Activated T-helper 2 cell treated with anti-CD3 and anti-CD28 coated beads, Interferon-gamma antibody, Interleukin-2, Interleukin-4, amounts not matched to agents 10 μg/mL and 5 μg/mL and 100 μg/mL, durations not matched to agents 14 hours and 24 hours and 36 hours (primary cell): Measurements from ENCODE around the gene MORN1. TPM values are rescaled to one million over a fixed set of nuclear protein-coding genes. Genes with fewer than 3 reads are reported as not detected.
"Not testable (repeated sequence)": the region's sequence is repeated elsewhere in the genome, so short reads cannot be mapped to it uniquely, and the experiment has no call there.

Source experiments
- DNase-seq: peaks from one replicate; pipeline ENCODE4 v3.0.0; 2021; ENCODE audit warnings: low spot score
- H3K27ac Mint-ChIP-seq: one replicate; pipeline ENCODE4 v1.8.0; 2021; ENCODE audit warnings: mixed read lengths
- H3K27me3 Mint-ChIP-seq: one replicate; pipeline ENCODE4 v1.8.0; 2021; ENCODE audit warnings: low read depth, mixed read lengths
- H3K36me3 Mint-ChIP-seq: one replicate; pipeline ENCODE4 v1.8.0; 2021; ENCODE audit warnings: low read depth, mixed read lengths
- H3K4me1 Mint-ChIP-seq: one replicate; pipeline ENCODE4 v1.8.0; 2021; ENCODE audit warnings: low read depth, mixed read lengths
- H3K4me3 Mint-ChIP-seq: one replicate; pipeline ENCODE4 v1.8.0; 2021; ENCODE audit warnings: low read depth, mild to moderate bottlenecking, moderate library complexity, mixed read lengths
- H3K9me3 Mint-ChIP-seq: one replicate; pipeline ENCODE4 v1.8.0; 2021; ENCODE audit warnings: mixed read lengths
- intact Hi-C: fragments of 100-400 bp; cut with micrococcal nuclease; formaldehyde crosslinking; loops from one replicate; pipeline ENCODE4 v1.15.1; 2023
- total RNA-seq: library from RNA; stranded (reverse); gene quantifications from 2 replicates; pipeline ENCODE4 v1.2.3, GENCODE V29; 2022

Gene MORN1
- total RNA-seq, 1 donor from 2014 or later: 7.5 TPM

DNA sequence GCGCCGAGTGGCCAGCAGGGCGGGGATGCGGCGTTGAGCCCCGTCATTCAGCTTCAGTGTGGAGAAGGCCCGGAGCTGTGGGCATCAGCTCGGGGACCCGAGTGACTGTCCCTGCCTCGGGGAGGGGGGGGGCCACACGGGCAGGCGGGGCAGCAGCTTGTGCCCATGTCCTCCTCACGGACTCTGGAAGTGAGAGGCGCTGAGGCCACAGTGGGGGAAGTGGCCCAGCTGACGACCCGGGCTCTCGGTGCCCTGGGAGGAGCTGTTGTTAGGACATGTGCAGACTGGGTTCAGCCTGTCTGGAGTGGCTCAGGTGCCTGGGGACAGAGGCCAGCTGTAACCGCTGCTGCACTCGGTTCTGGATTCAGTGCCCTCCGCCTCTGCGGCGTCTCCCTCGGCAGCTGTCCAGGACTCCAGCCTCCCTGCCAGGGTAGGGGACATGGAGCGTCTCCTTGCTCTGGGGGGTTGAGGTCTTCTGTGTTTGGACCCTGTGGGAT, 92.2 kb downstream of the MORN1 start:
- Mint-ChIP-seq H3K9me3 (no peaks in the 10 kb centered on the region), H3K27me3 (no peaks in the 10 kb centered on the region), H3K27ac (peak overlapping the region; percentile 93), H3K4me3 (peak overlapping the region; percentile 47), H3K36me3 (peaks cover 23% of the 10 kb centered on the region), H3K4me1 (peaks cover 46% of the 10 kb centered on the region)
- no peak for DNase-seq
- intact Hi-C loops: loop anchor here (10.0 kb wide), 1 partner anchor 86 kb away; no protein-coding TSS in a partner anchor

GRCh38 chr1:2298685-2299084, 92.7 kb downstream of the MORN1 start:
- H3K27ac Mint-ChIP-seq: peak overlapping the region; percentile 46
- no peaks in the 10 kb centered on the region for H3K9me3 Mint-ChIP-seq
- peak overlapping the region; percentile 30 for H3K4me3 Mint-ChIP-seq
- intact Hi-C loops: loop anchor here (10.0 kb wide), 1 partner anchor 86 kb away; no protein-coding TSS in a partner anchor
- H3K27me3 Mint-ChIP-seq: no peaks in the 10 kb centered on the region
- peaks cover 50% of the 10 kb centered on the region for H3K4me1 Mint-ChIP-seq
- peaks cover 20% of the 10 kb centered on the region for H3K36me3 Mint-ChIP-seq
- no peak for DNase-seq

DNA sequence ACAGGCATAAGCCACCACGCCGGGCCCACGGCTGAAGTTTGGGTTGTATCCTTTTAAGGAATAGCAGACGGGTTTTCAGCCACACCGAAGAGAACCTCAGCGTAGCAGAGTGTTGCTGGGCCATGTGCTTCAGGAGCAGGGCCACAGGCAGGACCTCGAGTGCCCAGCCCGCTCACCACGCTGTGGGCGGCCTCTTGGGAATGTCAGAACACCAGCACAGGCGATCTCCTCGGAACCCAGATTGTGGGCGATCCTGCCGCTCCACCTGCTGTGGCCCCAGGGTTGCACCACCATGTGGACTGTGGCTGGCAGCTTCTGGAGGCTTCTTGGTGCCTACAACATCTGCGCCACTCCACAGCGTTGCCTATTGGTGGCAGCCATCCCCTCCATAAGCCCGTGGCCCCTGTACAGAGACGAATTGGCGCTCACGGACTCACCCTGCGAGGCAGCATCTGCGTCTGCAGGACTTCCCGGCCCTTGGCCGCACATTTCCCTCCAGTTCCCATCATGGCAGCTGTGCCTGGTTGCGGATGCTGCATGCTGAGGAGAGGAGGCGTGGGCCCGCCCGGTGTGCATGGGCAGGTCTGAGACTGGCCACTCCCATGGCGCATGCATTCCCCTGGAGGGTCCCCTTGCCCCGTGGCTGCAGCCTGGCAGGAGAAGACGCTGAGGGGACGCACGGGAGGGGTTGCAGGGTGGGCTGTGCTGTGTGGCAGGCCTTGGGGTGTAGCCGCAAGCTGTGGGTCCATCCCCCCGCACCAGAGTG, 93.9 kb downstream of the MORN1 start:
- H3K9me3 Mint-ChIP-seq: no peaks in the 10 kb centered on the region
- DNase-seq: no peak

DNA sequence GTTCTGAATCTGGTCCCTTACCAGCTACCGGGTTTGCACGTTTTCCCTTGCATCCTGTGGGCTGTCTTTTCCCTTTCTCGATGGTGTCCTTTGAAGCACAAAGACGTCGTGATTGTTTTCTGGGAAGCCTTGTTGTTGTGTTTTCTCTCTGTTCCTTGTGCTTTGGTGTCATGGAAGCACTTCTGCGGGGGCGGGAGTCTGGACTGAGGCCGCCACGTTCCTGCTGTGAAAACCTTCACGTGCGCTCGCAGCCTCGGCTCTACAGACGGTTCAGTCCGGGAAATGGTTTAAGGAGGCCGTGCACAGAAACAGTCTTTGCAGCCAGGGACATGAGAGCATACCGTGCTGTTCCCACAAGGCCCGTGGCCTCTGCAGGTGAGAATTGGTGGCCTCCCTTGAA, 94.7 kb downstream of the MORN1 start:
- no peak overlapping the region for H3K4me3 Mint-ChIP-seq
- H3K9me3 Mint-ChIP-seq: no peaks in the 10 kb centered on the region
- H3K27ac Mint-ChIP-seq: peak overlapping the region; percentile 66
- peaks cover 56% of the 10 kb centered on the region for H3K4me1 Mint-ChIP-seq
- DNase-seq: no peak
- H3K27me3 Mint-ChIP-seq: no peaks in the 10 kb centered on the region
- intact Hi-C loops: loop anchor here (10.0 kb wide), 1 partner anchor 88 kb away; no protein-coding TSS in a partner anchor
- peaks cover 18% of the 10 kb centered on the region for H3K36me3 Mint-ChIP-seq

More for the DNA sequence above, 93.9 kb downstream of the MORN1 start:
- peaks cover 18% of the 10 kb centered on the region for H3K36me3 Mint-ChIP-seq
- H3K4me1 Mint-ChIP-seq: peaks cover 52% of the 10 kb centered on the region
- H3K4me3 Mint-ChIP-seq: no peak overlapping the region
- no peaks in the 10 kb centered on the region for H3K27me3 Mint-ChIP-seq
- intact Hi-C loops: loop anchor here (10.0 kb wide), 1 partner anchor 87 kb away; no protein-coding TSS in a partner anchor
- H3K27ac Mint-ChIP-seq: no peak overlapping the region

DNA sequence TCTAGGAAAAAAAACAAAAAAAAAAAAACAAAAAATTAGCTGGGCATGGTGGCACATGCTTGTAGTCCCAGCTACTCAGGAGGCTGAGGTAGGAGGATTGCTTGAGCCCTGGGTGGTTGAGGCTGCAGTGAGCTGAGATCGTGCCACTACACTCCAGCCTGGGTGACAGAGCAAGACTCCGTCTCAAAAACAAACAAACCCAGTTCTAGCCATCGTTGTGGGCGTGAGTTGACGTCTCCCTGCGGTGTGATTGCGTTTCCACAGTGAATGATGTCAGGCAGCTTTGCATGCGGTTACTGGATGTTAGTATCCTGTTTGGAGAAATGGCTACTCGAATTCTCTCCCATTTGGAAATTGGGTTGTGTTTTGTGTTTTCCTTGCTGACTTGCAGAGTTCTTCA, 95.1 kb downstream of the MORN1 start:
- H3K27me3 Mint-ChIP-seq, H3K9me3 Mint-ChIP-seq, DNase-seq, H3K4me3 Mint-ChIP-seq: not testable (repeated sequence)
- Mint-ChIP-seq H3K27ac (peak overlapping the region; percentile 66), H3K36me3 (peaks cover 18% of the 10 kb centered on the region), H3K4me1 (peaks cover 55% of the 10 kb centered on the region)
- intact Hi-C loops: loop anchor here (10.0 kb wide), 1 partner anchor 89 kb away; no protein-coding TSS in a partner anchor

DNA sequence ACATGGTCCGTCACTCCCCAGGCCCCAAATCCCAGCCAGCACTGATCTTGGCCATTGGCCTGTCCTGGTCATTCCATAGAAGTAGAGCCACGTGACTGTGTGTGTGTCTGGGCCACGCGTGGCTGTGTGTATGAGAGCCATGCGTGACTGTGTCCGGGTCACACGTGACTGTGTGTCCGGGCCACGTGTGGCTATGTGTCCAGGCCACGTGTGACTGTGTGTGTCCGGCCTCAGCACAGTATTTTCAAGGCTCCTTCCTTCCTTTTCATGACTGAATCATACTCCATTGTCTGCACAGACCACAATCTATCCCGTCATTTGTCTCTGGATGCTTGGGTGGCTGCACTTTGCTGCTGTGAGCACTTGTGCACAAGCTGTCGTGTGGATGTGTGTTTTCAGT, 95.8 kb downstream of the MORN1 start:
- H3K27ac Mint-ChIP-seq: peak overlapping the region; percentile 67

GRCh38 chr1:2294725-2295078, 96.7 kb downstream of the MORN1 start:
- no peak overlapping the region for H3K27ac Mint-ChIP-seq
- peaks cover 18% of the 10 kb centered on the region for H3K36me3 Mint-ChIP-seq
- H3K4me3 Mint-ChIP-seq: no peak overlapping the region
- no peaks in the 10 kb centered on the region for H3K27me3 Mint-ChIP-seq
- peaks cover 61% of the 10 kb centered on the region for H3K4me1 Mint-ChIP-seq
- no peaks in the 10 kb centered on the region for H3K9me3 Mint-ChIP-seq
- no peak for DNase-seq
- intact Hi-C loops: loop anchor here (10.0 kb wide), 1 partner anchor 90 kb away; no protein-coding TSS in a partner anchor

More for the DNA sequence above, 95.8 kb downstream of the MORN1 start:
- no peaks in the 10 kb centered on the region for H3K27me3 Mint-ChIP-seq
- DNase-seq: no peak
- H3K4me1 Mint-ChIP-seq: peaks cover 58% of the 10 kb centered on the region
- H3K9me3 Mint-ChIP-seq: no peaks in the 10 kb centered on the region
- peaks cover 18% of the 10 kb centered on the region for H3K36me3 Mint-ChIP-seq
- intact Hi-C loops: loop anchor here (10.0 kb wide), 1 partner anchor 89 kb away; no protein-coding TSS in a partner anchor
- no peak overlapping the region for H3K4me3 Mint-ChIP-seq

DNA sequence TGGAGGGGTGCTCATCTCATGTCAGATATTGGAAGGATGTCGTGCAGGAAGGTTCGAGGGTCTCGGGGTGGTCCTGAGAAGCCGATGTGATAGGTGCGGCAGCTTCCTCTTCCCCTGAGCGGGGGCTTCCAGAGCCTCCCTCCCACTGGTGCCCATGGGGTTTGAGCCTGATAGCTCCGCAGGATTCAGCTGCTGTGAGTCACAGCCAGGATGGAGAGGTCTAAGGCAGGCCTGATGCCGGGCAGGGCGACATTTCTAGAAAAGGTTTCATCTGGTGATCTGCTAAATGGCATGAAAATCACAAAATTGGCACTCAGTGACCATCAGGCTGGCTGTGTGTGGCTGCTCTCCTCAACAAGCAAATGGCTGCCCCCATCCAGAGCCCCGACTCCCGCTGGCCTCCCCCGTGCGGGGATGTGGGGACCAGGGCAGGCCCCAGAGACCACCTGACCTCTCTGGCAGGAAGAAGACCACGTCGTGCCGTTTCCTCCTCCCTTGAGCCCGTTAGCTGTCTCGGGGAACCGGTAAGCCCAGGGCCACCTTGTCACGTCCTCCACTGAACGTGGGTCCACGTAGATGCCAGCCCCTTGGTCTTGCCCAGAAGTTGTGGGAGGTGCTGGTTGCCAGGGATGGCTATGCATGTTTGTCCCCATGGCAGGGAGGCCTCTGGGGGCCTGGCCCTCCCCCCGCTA, 97.2 kb downstream of the MORN1 start:
- no peaks in the 10 kb centered on the region for H3K9me3 Mint-ChIP-seq
- DNase-seq: no peak
- intact Hi-C loops: loop anchor here (10.0 kb wide), 1 partner anchor 91 kb away; no protein-coding TSS in a partner anchor
- H3K36me3 Mint-ChIP-seq: peaks cover 18% of the 10 kb centered on the region
- H3K27ac Mint-ChIP-seq: peak overlapping the region; percentile 38
- H3K4me1 Mint-ChIP-seq: peaks cover 60% of the 10 kb centered on the region
- no peak overlapping the region for H3K4me3 Mint-ChIP-seq
- H3K27me3 Mint-ChIP-seq: no peaks in the 10 kb centered on the region

DNA sequence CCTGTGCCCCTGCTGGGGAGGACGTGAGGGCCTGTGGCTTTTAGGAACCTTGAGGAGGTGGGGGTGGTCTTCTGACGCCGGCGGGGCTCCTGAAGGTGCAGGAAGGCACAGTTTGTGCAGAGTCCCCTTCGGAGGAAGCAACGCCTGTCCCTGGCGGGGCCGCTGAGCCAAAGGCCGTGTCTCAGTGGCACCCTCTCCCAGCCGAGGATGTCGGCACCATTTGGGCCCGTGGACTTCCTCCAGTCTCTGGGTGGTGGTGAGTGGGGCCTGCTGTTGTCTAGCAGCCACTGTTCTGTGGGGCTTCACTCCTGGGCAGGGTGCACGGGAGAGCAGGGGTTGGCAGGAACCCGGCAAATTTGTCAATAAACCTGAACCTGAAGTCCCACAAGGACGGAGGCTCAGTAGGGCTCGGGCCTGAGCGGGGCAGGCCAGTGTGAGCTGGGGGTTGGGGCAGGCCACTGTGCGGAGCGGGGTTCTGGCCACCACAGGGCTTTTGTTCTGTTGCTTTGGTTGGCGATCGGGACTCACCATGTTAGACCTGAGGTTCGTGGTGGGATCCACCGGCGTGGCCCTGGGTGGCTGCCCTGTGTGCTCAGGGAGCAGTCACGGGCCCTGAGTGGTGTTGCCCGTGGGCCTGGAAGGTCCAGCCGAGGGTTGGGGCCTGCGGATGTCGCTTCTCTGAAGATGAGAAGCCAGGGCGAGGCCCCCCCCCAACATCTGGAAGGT, 98.5 kb downstream of the MORN1 start:
- Mint-ChIP-seq H3K27me3 (no peaks in the 10 kb centered on the region), H3K9me3 (no peaks in the 10 kb centered on the region), H3K36me3 (peaks cover 22% of the 10 kb centered on the region), H3K4me1 (peaks cover 65% of the 10 kb centered on the region), H3K4me3 (no peak overlapping the region), H3K27ac (no peak overlapping the region)
- intact Hi-C loops: loop anchor here (10.0 kb wide), 1 partner anchor 92 kb away; no protein-coding TSS in a partner anchor
- DNase-seq: no peak

GRCh38 chr1:2291577-2291976, 99.8 kb downstream of the MORN1 start:
- H3K4me1 Mint-ChIP-seq: peaks cover 66% of the 10 kb centered on the region
- H3K27ac Mint-ChIP-seq: peak overlapping the region; percentile 38
- DNase-seq: no peak
- H3K4me3 Mint-ChIP-seq: no peak overlapping the region
- H3K36me3 Mint-ChIP-seq: peaks cover 16% of the 10 kb centered on the region
- no peaks in the 10 kb centered on the region for H3K9me3 Mint-ChIP-seq
- H3K27me3 Mint-ChIP-seq: no peaks in the 10 kb centered on the region
- intact Hi-C loops: loop anchor here (2.0 to 10.0 kb wide), 3 partner anchors 33 to 93 kb away; no protein-coding TSS in a partner anchor

DNA sequence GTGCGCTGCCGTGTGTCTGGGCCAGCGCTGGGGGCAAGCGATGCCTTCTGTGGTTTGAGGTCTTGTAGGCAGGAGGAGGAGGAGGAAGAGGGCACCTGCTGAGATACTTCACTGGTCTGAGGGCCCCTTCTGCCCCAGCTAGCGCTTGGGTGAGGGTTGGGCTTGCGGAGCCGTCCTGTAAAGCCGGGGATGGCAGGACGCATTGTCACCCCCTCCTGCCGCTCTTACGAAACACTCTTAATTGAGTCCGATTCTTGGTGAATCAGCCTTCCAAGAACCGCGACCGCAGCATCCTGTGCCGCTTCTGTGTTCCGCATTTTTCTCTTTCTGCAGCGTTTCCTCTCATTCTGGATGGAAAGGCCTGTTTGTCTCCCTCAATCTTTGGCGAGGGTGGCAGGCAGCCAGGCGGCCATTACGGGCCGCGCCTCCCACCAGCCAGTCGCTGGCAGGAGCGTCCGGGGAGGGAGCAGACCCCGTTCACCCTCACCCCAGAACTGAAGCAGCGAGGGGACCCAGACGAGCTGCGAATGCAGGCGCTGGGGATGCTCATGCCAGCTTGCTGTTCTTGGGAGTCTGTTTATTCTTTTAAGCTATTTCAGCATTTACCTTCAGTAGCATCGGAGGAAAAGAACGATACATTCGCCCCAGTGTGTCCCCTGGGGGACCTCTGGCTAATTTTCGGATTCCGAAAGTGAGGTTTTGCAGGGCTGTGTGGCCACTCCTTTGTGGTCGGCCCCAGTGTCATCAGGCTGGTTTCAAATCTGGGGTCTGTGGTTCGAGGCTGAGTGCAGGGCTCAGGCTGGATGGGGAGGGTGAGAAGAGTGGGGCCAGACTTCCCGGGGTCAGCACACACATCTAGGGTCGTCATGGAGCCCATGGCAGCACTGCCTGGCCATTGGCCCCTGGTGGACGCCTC, 100.5 kb downstream of the MORN1 start:
- no peaks in the 10 kb centered on the region for H3K9me3 Mint-ChIP-seq
- no peaks in the 10 kb centered on the region for H3K27me3 Mint-ChIP-seq
- H3K36me3 Mint-ChIP-seq: peaks cover 14% of the 10 kb centered on the region
- H3K4me1 Mint-ChIP-seq: peaks cover 64% of the 10 kb centered on the region
- peak overlapping the region; percentile 80 for H3K4me3 Mint-ChIP-seq
- peak overlapping the region; percentile 93 for H3K27ac Mint-ChIP-seq
- peak; percentile 77 for DNase-seq
- intact Hi-C loops: loop anchor here (1.0 to 10.0 kb wide), 4 partner anchors 9 to 94 kb away; no protein-coding TSS in a partner anchor
